Uterus (tissue), 2 donors: ENCODE results near the gene ZBTB46.
A peak's percentile ranks its signal among the peaks of the same experiment; 100 is the strongest.

Experiments
- CTCF ChIP-seq, 4 experiments: fragments of 200-600 bp in 2 of 4; fragments of 450-650 bp in 2 of 4; sonication (generic) in 2 of 4; IDR thresholded peaks; one replicate each; pipeline ENCODE4 v1.5.1; 2016 to 2019; ENCODE audit warnings: antibody characterized with exemption in 4 of 4, mild to moderate bottlenecking in 2 of 4, moderate library complexity in 1 of 4
- POLR2A ChIP-seq, 2 donors: fragments of 450-650 bp; IDR thresholded peaks; one replicate each; pipeline ENCODE4 v1.6.1; 2016; ENCODE audit warnings: antibody characterized with exemption in 2 of 2, mild to moderate bottlenecking in 1 of 2, moderate library complexity in 1 of 2

DNA sequence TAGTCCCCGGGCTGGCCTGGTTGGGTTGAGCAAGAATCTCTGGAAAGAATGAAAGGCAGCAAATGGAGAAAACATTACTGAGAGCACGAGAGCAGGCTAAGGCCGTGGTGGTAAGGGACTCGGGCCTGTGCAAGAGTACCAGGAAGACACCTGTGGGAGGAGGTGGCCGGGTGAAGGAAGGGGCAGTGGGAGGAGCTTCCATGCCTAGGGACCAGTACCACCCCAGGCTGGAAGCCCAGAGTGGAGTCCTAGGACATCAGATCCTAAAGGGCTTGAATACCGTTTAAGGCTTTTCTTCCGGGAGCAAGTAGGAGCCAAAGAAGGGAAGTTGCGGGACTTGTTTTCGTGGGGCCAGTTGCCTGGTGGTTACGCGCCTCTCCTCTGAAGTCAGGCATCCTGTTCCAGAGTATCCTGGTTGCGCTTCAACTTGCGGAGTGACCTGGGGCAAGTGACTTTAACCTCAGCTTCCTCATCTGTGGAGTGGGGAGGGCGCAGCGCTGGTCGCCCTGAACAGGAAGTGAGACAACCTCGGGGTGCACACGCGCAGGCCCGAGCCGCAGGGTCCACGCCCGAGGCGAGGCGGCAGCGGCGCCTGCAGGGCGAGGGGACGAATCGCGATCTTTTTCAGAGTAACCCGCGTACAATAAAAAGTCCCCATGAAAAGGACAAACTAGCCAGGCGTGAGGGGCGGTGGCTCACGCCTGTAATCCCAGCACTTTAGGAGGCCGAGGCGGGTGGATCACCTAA is 32.9 kb upstream of the ZBTB46 start:
- TF ChIP-seq CTCF (IDR thresholded peaks at IDR 0.05) (peak; percentile 87 to 97 (median 93)), POLR2A (IDR thresholded peaks at IDR 0.05) (peak in 1 of 2 donors; percentile 17)
